DMS153 treated with DMSO at 0.1 percent for 48 hours (cell line): ENCODE measurements around the gene FGFRL1.

Experiments used
- DNase-seq: peaks from one replicate; lab custom pipeline; 2025; ENCODE audit not compliant: unreplicated experiment; lab: John Stamatoyannopoulos, UW

The FGFRL1 gene

GRCh38 chr4:1004557-1005485 is 6.6 kb upstream of the FGFRL1 start:
- no peak for DNase-seq

GRCh38 chr4:1006856-1007255 is 4.6 kb upstream of the FGFRL1 start:
- DNase-seq, result no peak

- no peak for DNase-seq
Measured at GRCh38 chr4:1008840-1009541, 2.4 kb upstream of the FGFRL1 start.

- no peak for DNase-seq
Measured at GRCh38 chr4:1009542-1010394, 1.7 kb upstream of the FGFRL1 start.

GRCh38 chr4:1010395-1011021 is 918 bp upstream of the FGFRL1 start:
- no peak for DNase-seq

GRCh38 chr4:1011666-1012033 is 224 bp downstream of the FGFRL1 start:
- DNase-seq, result no peak

GRCh38 chr4:1012034-1012739 is 761 bp downstream of the FGFRL1 start:
- no peak for DNase-seq

- no peak for DNase-seq
Measured at GRCh38 chr4:1013225-1014073, 2.0 kb downstream of the FGFRL1 start.

GRCh38 chr4:1014291-1015167 is 3.1 kb downstream of the FGFRL1 start:
- no peak for DNase-seq

- no peak for DNase-seq
Measured at GRCh38 chr4:1015179-1015578, 3.8 kb downstream of the FGFRL1 start.

GRCh38 chr4:1015746-1016145 is 4.3 kb downstream of the FGFRL1 start:
- DNase-seq, result no peak

GRCh38 chr4:1017211-1017610 is 5.8 kb downstream of the FGFRL1 start:
- DNase-seq, result no peak

- DNase-seq, result no peak
Measured at GRCh38 chr4:1017706-1018105, 6.3 kb downstream of the FGFRL1 start.

GRCh38 chr4:1018147-1019020 is 7.0 kb downstream of the FGFRL1 start:
- no peak for DNase-seq

GRCh38 chr4:1019320-1019719 is 7.9 kb downstream of the FGFRL1 start:
- DNase-seq, result no peak

GRCh38 chr4:1019729-1020470 is 8.5 kb downstream of the FGFRL1 start:
- DNase-seq, result no peak
